Stomach smooth muscle (tissue), 2 donors: ENCODE data around the gene LIX1L.
"Not testable (repeated sequence)": the region's sequence is repeated elsewhere in the genome, so short reads cannot be mapped to it uniquely, and the experiment has no call there.

Source experiments
- H3K27ac ChIP-seq: one replicate; pipeline ENCODE4 v1.7.0; 2013; ENCODE audit warnings: mild to moderate bottlenecking, low read length, inconsistent platforms
- H3K27me3 ChIP-seq, 2 donors: one replicate each; pipeline ENCODE4 v1.7.0; 2013; ENCODE audit warnings: low read length in 2 of 2; ENCODE audit not compliant: insufficient read depth in 2 of 2, control insufficient read depth in 1 of 2
- H3K36me3 ChIP-seq, 2 donors: one replicate each; pipeline ENCODE4 v1.7.0; 2013; ENCODE audit warnings: low read length in 2 of 2; ENCODE audit not compliant: control insufficient read depth in 2 of 2, insufficient read depth in 2 of 2
- H3K4me1 ChIP-seq: one replicate; pipeline ENCODE4 v1.7.0; 2013; ENCODE audit warnings: low read length; ENCODE audit not compliant: control insufficient read depth, insufficient read depth
- H3K4me3 ChIP-seq, 2 donors: one replicate each; pipeline ENCODE4 v1.7.0; 2013; ENCODE audit warnings: low read length in 2 of 2
- H3K9ac ChIP-seq, 2 donors: one replicate each; pipeline ENCODE4 v1.7.0; 2013; ENCODE audit warnings: low read length in 2 of 2, mild to moderate bottlenecking in 1 of 2
- H3K9me3 ChIP-seq, 2 donors: one replicate each; pipeline ENCODE4 v1.7.0; 2013; ENCODE audit warnings: low read length in 2 of 2; ENCODE audit not compliant: control insufficient read depth in 2 of 2
- donor health status: healthy.
- donor health status: Pancreatic carcinoma.

LIX1L gene

GRCh38 chr1:145932522-145933009 lies 25.3 kb downstream of the LIX1L start:
- not testable (repeated sequence) for H3K9ac ChIP-seq, H3K27ac ChIP-seq, H3K4me1 ChIP-seq, H3K27me3 ChIP-seq, H3K4me3 ChIP-seq, H3K9me3 ChIP-seq
- peaks cover 18 to 25% of the 10 kb centered on the region in 2 donors for H3K36me3 ChIP-seq

GRCh38 chr1:145927916-145928643 lies 29.7 kb downstream of the LIX1L start:
- H3K4me1 ChIP-seq = peaks cover 17% of the 10 kb centered on the region
- peak overlapping the region; percentile 97 to 98 for H3K9ac ChIP-seq
- H3K27me3 ChIP-seq = no peaks in the 10 kb centered on the region
- no peaks in the 10 kb centered on the region for H3K9me3 ChIP-seq
- peak overlapping the region; percentile 89 to 90 for H3K4me3 ChIP-seq
- peak overlapping the region; percentile 96 for H3K27ac ChIP-seq
- peaks cover 2 to 7% of the 10 kb centered on the region in 2 donors for H3K36me3 ChIP-seq

- H3K9me3 ChIP-seq = no peaks in the 10 kb centered on the region
- peak within 1 kb of the TSS; percentile 96 for H3K27ac ChIP-seq
- H3K36me3 ChIP-seq = peaks cover 2 to 7% of the 10 kb centered on the region in 2 donors
- H3K4me3 ChIP-seq = peak within 1 kb of the TSS; percentile 89 to 90
- H3K9ac ChIP-seq = peak within 1 kb of the TSS; percentile 97 to 98
- peaks cover 17% of the 10 kb centered on the region for H3K4me1 ChIP-seq
- no peaks in the 10 kb centered on the region for H3K27me3 ChIP-seq
These were observed 30.5 kb downstream of the LIX1L start, which contains the start of gene RBM8A for GRCh38 chr1:145927063-145927886. Gene RBM8A, minus strand, starts transcription at chr1:145927484. Its CDS starts 58 bp downstream, at chr1:145927426.

GRCh38 chr1:145926686-145927062 lies 31.1 kb downstream of the LIX1L start:
- Histone ChIP-seq H3K27ac (peak overlapping the region; percentile 96), H3K4me3 (peak overlapping the region; percentile 89 to 90), H3K9ac (peak overlapping the region; percentile 97 to 98)

GRCh38 chr1:145922266-145922665 lies 35.6 kb downstream of the LIX1L start:
- Histone ChIP-seq H3K9ac (no peak overlapping the region), H3K4me3 (no peak overlapping the region), H3K27ac (no peak overlapping the region), H3K27me3 (no peaks in the 10 kb centered on the region), H3K9me3 (no peaks in the 10 kb centered on the region), H3K4me1 (peaks cover 35% of the 10 kb centered on the region), H3K36me3 (peaks cover 2 to 10% of the 10 kb centered on the region in 2 donors)

More at GRCh38 chr1:145926686-145927062, 31.1 kb downstream of the LIX1L start:
- H3K9me3 ChIP-seq = no peaks in the 10 kb centered on the region
- peaks cover 2 to 7% of the 10 kb centered on the region in 2 donors for H3K36me3 ChIP-seq
- no peaks in the 10 kb centered on the region for H3K27me3 ChIP-seq
- peaks cover 17% of the 10 kb centered on the region for H3K4me1 ChIP-seq

GRCh38 chr1:145920297-145920696 lies 37.5 kb downstream of the LIX1L start:
- H3K27ac ChIP-seq, H3K9ac ChIP-seq, H3K4me3 ChIP-seq, H3K27me3 ChIP-seq, H3K9me3 ChIP-seq: not testable (repeated sequence)
- Histone ChIP-seq H3K36me3 (peaks cover 6 to 12% of the 10 kb centered on the region in 2 donors), H3K4me1 (peaks cover 28% of the 10 kb centered on the region)

- Histone ChIP-seq H3K9ac (peak overlapping the region; percentile 90 to 97), H3K36me3 (peaks cover 9 to 12% of the 10 kb centered on the region in 2 donors), H3K4me1 (peaks cover 28% of the 10 kb centered on the region), H3K27ac (peak overlapping the region; percentile 84), H3K9me3 (no peaks in the 10 kb centered on the region), H3K4me3 (peak overlapping the region; percentile 98 to 99), H3K27me3 (no peaks in the 10 kb centered on the region)
These were observed 38.6 kb downstream of the LIX1L start for GRCh38 chr1:145918992-145919939.

GRCh38 chr1:145918144-145918991 lies 39.4 kb downstream of the LIX1L start, which contains the start of gene PEX11B:
Gene PEX11B, minus strand, starts transcription at chr1:145918717. Its CDS starts 29 bp downstream, at chr1:145918688.
- Histone ChIP-seq H3K9me3 (no peaks in the 10 kb centered on the region), H3K4me3 (peak within 1 kb of the TSS; percentile 98 to 99), H3K9ac (peak within 1 kb of the TSS; percentile 90 to 97), H3K27ac (peak within 1 kb of the TSS; percentile 84), H3K4me1 (peaks cover 28% of the 10 kb centered on the region), H3K27me3 (no peaks in the 10 kb centered on the region), H3K36me3 (peaks cover 7 to 16% of the 10 kb centered on the region in 2 donors)

- H3K27ac ChIP-seq = peak overlapping the region; percentile 84
These were observed 40.2 kb downstream of the LIX1L start for GRCh38 chr1:145917595-145917994.

More at GRCh38 chr1:145917595-145917994, 40.2 kb downstream of the LIX1L start:
- H3K4me3 ChIP-seq = peak overlapping the region; percentile 98 to 99
- H3K4me1 ChIP-seq = peaks cover 28% of the 10 kb centered on the region
- H3K9me3 ChIP-seq = no peaks in the 10 kb centered on the region
- H3K9ac ChIP-seq = peak overlapping the region; percentile 90 to 97
- no peaks in the 10 kb centered on the region for H3K27me3 ChIP-seq
- peaks cover 7 to 16% of the 10 kb centered on the region in 2 donors for H3K36me3 ChIP-seq
